Measurements from ENCODE around the gene DPP10. TPM values are rescaled to one million over a fixed set of nuclear protein-coding genes. Genes with fewer than 3 reads are reported as not detected.

The DPP10 gene
- total and polyA plus RNA-seq, 7 donors = 0.60 to 4.4 (median 3.5) TPM

DNA sequence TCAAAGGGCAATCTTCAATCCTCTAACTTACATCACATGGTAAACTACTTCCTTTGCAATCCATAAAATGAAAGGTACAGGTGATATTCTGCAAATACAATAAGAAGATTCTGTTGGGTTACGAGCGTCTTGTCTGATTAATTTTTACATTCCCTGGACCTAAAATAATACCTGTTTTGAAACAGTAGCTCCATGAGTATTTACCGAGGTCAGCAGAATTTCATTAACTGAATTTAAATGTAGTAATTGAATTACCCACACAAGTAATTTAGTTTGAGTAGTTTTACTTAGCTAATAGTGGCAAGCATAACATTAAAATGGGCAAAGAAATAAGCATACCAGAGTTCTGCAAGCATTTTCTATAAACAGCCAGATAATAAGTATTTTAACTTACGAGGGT is 652.0 kb downstream of the DPP10 start:
- Histone ChIP-seq H3K27ac (no peak overlapping the region), H3K4me3 (no peak overlapping the region), H3K36me3 (no peaks in the 10 kb centered on the region), H3K9me3 (no peaks in the 10 kb centered on the region), H3K4me1 (no peaks in the 10 kb centered on the region), H3K27me3 (no peaks in the 10 kb centered on the region)
- no peak for DNase-seq
- TF ChIP-seq, protein P1, sequence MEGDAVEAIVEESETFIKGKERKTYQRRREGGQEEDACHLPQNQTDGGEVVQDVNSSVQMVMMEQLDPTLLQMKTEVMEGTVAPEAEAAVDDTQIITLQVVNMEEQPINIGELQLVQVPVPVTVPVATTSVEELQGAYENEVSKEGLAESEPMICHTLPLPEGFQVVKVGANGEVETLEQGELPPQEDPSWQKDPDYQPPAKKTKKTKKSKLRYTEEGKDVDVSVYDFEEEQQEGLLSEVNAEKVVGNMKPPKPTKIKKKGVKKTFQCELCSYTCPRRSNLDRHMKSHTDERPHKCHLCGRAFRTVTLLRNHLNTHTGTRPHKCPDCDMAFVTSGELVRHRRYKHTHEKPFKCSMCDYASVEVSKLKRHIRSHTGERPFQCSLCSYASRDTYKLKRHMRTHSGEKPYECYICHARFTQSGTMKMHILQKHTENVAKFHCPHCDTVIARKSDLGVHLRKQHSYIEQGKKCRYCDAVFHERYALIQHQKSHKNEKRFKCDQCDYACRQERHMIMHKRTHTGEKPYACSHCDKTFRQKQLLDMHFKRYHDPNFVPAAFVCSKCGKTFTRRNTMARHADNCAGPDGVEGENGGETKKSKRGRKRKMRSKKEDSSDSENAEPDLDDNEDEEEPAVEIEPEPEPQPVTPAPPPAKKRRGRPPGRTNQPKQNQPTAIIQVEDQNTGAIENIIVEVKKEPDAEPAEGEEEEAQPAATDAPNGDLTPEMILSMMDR (IDR thresholded peaks at IDR 0.05) = no peak
- TF ChIP-seq EP300 (IDR thresholded peaks at IDR 0.05) = no peak
- intact Hi-C loops (cut with DNase I) = no loop called here
- WGBS, 2 donors = 82 to 86% methylated on average over 4 of the region's 4 CpGs

DNA sequence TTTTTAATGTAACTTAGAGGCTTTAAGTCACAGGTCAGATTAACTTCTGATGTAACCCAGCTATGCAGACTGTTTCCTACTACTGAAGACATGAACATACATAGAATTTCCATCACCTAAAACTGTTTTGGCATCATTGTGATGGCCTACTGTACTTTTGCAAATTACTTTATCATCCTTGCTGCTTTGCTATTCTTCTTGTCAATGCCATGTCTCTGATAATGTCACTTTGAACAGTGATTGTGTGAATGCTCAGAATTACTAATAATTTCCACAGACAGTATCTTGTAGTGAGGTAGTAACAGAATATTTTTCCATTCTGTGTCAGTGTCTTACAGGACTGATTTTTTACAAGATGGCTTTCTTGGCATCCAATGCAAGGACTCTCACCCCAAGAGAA is 663.5 kb downstream of the DPP10 start:
- DNase-seq = no peak
- H3K4me3 ChIP-seq = no peak overlapping the region
- H3K36me3 ChIP-seq = no peaks in the 10 kb centered on the region
- no peaks in the 10 kb centered on the region for H3K4me1 ChIP-seq
- no peaks in the 10 kb centered on the region for H3K9me3 ChIP-seq
- H3K27ac ChIP-seq = no peak overlapping the region
- intact Hi-C loops (cut with DNase I) = no loop called here
- no peaks in the 10 kb centered on the region for H3K27me3 ChIP-seq
- TF ChIP-seq EP300 (IDR thresholded peaks at IDR 0.05) (no peak), POLR2A (IDR thresholded peaks at IDR 0.05) (no peak), POLR2AphosphoS5 (IDR thresholded peaks at IDR 0.05) (no peak)
- TF ChIP-seq, protein P1 (IDR thresholded peaks at IDR 0.05) = no peak

DNA sequence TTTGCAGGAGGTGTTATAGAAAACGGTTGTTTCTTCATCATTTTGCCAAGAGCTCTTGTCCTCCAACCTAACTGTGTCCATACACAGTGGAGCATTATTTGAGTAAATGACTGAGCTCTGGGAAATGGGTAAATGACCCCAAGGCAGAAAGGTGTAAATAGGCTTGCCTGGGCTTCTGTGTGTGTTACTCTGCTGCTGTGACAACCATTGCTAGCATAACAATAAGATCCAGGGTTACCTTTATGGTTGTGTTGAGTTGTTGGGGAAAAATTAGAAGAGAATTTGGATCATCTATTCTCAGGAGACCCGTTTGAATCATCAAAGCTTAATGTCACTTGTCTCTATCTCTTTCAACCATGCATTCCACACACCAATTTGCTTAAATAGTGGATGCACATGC is 672.7 kb downstream of the DPP10 start:
- Histone ChIP-seq H3K36me3 (no peaks in the 10 kb centered on the region), H3K9me3 (no peaks in the 10 kb centered on the region), H3K4me1 (no peaks in the 10 kb centered on the region), H3K27me3 (no peaks in the 10 kb centered on the region), H3K4me3 (no peak overlapping the region), H3K27ac (no peak overlapping the region)
- WGBS, 2 donors = 58 to 71% methylated on average over 2 of the region's 2 CpGs
- TF ChIP-seq POLR2A (IDR thresholded peaks at IDR 0.05) = no peak
- intact Hi-C loops (cut with DNase I) = no loop called here
- no peak for DNase-seq

DNA sequence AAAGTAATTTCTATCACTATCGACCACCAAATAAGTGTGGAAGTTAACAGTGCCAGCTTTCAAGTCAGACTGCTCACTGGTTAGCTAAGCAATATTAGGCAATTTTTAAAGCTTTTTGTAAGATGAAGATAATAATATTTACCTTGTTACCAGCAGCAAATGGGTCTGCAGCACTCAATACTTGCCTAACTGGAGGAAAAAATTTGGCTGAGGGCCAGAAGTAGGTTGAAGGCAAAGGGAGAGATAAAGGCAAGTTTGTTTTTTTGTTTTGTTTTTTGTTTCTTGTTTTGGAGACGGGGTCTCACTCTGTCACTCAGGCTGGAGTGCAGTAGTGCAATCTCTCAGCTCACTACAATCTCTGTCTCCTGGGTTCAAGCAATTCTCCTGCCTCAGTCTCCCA is 675.9 kb downstream of the DPP10 start:
- Histone ChIP-seq H3K27ac (no peak overlapping the region), H3K36me3 (no peaks in the 10 kb centered on the region), H3K4me3 (no peak overlapping the region), H3K9me3 (no peaks in the 10 kb centered on the region), H3K4me1 (no peaks in the 10 kb centered on the region), H3K27me3 (no peaks in the 10 kb centered on the region)
- intact Hi-C loops (cut with DNase I) = no loop called here
- TF ChIP-seq, protein P1 (IDR thresholded peaks at IDR 0.05) = no peak
- TF ChIP-seq POLR2AphosphoS5 (IDR thresholded peaks at IDR 0.05) = no peak
- no peak for TF ChIP-seq POLR2A (IDR thresholded peaks at IDR 0.05)
- TF ChIP-seq EP300 (IDR thresholded peaks at IDR 0.05) = no peak
- no peak for DNase-seq
- 84 to 85% methylated on average over 2 of the region's 2 CpGs for WGBS, 2 donors

DNA sequence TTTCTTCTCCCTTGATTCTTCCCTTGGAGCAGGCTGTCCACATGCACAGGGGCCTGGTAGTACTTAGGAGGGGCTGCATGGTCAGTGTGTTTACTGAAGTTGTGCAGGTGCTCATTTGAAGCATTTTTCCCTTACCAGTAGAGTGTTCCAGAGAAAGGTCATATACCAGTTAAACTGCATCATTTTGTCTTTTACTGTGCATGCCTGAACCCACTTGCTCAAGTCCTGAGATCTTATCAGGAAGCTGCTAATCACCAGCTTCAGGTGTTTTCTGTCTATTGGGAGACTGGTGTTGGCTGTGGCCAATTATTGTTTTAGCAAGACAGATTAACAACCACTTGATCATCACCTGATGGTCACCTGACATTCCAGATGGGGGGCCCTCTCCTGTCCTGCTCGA is 676.6 kb downstream of the DPP10 start:
- DNase-seq = no peak
- no peaks in the 10 kb centered on the region for H3K36me3 ChIP-seq
- 52 to 54% methylated on average over 1 of the region's 1 CpG for WGBS, 2 donors
- no peaks in the 10 kb centered on the region for H3K4me1 ChIP-seq
- intact Hi-C loops (cut with DNase I) = no loop called here
- no peak overlapping the region for H3K4me3 ChIP-seq
- no peak overlapping the region for H3K27ac ChIP-seq
- no peaks in the 10 kb centered on the region for H3K27me3 ChIP-seq
- TF ChIP-seq, protein P1 (IDR thresholded peaks at IDR 0.05) = no peak
- no peak for TF ChIP-seq POLR2AphosphoS5 (IDR thresholded peaks at IDR 0.05)
- no peak for TF ChIP-seq POLR2A (IDR thresholded peaks at IDR 0.05)
- H3K9me3 ChIP-seq = no peaks in the 10 kb centered on the region

Data from sigmoid colon (tissue), 7 donors.